Prostate gland (tissue), 2 donors: ENCODE results near the gene CHIT1.

Experiments used
- CTCF ChIP-seq, 4 experiments: fragments of 200-600 bp in 2 of 4; fragments of 450-650 bp in 2 of 4; sonication (generic) in 2 of 4; IDR thresholded peaks; 1 replicate in 3 of 4; 2 replicates in 1 of 4; pipeline ENCODE4 v1.5.1; 2016 to 2019; ENCODE audit warnings: antibody characterized with exemption in 4 of 4, mild to moderate bottlenecking in 2 of 4, moderate library complexity in 2 of 4
- POLR2A ChIP-seq: fragments of 450-650 bp; IDR thresholded peaks from one replicate; pipeline ENCODE4 v1.6.1; 2016; ENCODE audit warnings: antibody characterized with exemption, mild to moderate bottlenecking
- POLR2AphosphoS5 ChIP-seq: sonication (generic); formaldehyde crosslinking; IDR thresholded peaks from one replicate; pipeline ENCODE4 v1.6.1; 2017; ENCODE audit warnings: antibody characterized with exemption

DNA sequence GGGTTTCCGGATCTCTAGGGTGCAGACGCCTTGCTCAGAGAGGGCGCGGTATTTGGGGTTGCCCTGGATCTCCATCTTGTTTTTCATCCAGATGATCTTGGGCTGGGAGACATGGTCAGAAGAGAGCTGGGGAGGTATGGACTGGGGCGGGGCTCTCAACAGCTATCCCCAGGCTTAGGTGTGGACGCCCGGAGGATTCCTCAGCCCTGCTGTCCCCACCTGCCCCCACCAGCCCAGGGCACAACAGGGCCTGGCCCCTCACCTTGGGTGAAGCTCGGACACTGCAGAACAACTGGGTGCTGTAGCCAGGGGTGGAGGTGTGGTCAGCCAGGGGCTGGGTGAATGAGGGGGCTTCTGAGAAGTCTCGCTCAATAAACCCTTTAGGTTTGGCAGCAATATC, 60.5 kb downstream of the CHIT1 start:
- TF ChIP-seq CTCF (IDR thresholded peaks at IDR 0.05) (no peak), POLR2A (no peak), POLR2AphosphoS5 (no peak)
